Activated CD4-positive, alpha-beta T cell treated with anti-CD3 and anti-CD28 coated beads, Interleukin-2, amount 50 U/mL, for 16 hours (primary cell): ENCODE measurements around the gene MCTP2.
"Not testable (repeated sequence)": the region's sequence is repeated elsewhere in the genome, so short reads cannot be mapped to it uniquely, and the experiment has no call there.

ENCODE experiments used
- DNase-seq: peaks from one replicate; pipeline ENCODE4 v3.0.0-alpha.2; 2020

Gene MCTP2

DNA sequence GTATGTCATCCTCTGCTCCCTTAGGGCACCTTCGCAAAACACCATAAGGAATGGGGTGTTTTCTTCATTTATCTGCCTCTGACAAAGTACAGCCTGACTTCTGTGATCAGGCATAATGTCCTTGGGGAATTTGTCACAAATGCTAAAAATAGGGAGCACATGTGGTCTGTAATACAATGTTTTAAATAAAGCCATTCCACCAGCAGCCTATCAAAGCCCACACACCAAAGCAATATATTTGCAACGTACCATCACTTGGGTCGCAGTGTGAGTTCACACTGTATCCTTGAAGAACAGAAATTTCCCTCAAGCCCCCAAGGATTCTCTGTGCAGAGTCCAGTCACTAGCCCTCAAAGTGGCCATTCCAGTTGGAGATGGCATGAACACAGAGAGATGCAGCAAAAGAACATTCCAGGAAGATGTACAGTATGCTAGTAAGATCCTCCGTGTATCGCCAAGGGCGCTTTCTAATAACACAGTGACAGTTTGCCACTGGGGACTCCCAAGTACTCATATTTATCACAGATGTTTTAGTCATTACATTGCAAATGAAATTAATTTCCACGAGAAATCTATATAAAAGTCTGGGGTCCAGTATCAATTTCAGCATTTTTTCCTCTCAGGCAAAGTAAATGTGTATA lies 246.7 kb downstream of the MCTP2 start:
- no peak for DNase-seq

GRCh38 chr15:94478763-94479162 lies 247.4 kb downstream of the MCTP2 start:
- DNase-seq, result no peak

- DNase-seq, result no peak
Observed at GRCh38 chr15:94480289-94480834, 249.0 kb downstream of the MCTP2 start.

- DNase-seq, result no peak
Observed at GRCh38 chr15:94485148-94485719, 253.9 kb downstream of the MCTP2 start.

DNA sequence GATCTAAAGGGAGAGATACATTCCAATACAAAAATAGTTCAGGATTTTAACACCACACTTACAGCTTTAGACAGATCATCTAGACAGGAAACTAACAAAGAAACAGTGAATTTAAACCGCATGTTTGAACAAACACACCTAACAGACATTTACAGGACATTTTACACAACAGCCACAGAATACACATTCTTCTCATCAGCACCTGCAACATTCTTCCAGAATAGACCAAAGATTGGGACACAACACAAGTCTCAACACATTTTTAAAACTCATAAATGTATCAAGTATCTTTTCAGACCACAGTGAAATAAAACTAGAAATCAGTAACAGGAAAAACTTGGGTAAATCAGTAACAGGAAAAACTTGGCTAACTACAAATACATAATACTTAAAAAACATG lies 256.3 kb downstream of the MCTP2 start:
- DNase-seq, result no peak

- no peak for DNase-seq
Observed at GRCh38 chr15:94493176-94493575, 261.8 kb downstream of the MCTP2 start.

GRCh38 chr15:94493586-94493985 lies 262.2 kb downstream of the MCTP2 start:
- DNase-seq, result not testable (repeated sequence)

- DNase-seq, result no peak
Observed at GRCh38 chr15:94494732-94495131, 263.4 kb downstream of the MCTP2 start.

DNA sequence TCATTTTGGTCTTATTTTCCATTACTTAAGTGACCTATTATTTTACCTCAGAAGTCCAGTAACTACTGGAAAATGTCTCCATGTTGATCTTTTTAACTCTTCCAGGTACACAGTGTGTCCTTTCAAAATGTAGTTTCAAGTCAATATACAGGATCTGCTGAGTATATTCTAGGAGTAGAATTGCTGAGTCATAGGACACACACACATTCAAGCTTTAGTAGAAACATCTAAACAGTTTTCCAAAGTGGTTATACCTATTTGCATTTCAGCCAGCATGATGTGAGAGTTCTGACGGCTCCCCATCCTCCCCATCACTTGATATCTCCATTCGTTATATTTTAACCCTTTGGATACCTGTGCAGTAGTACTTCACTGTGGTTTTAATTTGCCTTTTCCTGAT lies 271.9 kb downstream of the MCTP2 start:
- DNase-seq, result no peak

DNA sequence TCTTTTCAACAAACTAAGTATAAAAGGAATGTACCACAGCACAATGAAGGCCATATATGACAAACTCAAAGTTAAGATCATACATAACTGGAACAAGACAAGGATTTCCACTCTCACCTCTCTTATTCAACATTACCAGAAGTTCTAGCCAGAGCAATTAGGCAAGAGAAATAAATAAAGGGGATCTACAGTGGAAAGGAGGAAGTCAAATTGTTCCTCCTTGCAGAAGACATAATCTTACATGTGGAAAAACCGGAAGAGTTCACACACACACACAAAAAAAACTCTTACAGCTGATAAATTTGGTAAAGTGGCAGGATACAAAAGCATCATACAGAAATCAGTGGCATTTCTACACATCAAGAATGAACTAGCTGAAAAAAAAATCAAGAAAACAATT lies 277.9 kb downstream of the MCTP2 start:
- DNase-seq, result no peak

DNA sequence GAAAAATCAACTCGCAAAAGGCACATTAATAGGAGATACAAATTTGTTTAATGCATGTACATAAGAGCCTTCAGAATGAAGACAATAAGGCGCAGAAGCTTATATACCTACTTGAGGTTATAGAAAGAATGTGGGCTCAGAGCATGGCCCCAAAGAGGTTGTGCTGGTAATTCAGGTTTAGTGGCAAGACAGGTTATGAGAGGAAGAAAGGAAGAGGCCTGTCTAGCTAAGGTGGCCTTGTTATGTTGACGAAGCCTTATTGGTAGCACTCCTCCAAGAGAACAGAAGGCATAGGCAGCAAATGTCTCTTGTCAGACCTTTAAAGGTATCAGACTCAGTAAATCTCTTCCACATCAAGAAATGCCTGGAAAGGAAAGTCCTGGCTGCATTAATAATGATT lies 290.8 kb downstream of the MCTP2 start:
- DNase-seq, result no peak

DNA sequence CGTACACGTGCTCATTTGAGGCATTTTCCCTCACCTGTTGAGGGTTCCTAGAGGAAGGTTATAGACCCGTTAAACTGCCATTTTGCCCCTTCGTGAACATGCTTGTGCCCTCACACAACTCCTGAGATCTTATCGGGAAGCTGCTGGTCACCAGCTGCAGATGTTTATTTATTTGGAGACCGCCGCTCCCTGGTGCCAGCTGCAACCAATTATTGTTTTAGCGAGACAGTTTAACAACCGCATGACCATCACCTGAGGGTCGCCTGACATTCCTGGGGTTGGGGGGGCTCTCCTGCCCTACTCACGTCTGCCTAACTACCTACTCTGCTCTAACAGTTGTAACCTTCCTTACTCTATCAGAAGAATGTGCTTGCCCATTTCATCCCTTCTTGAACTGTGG lies 292.5 kb downstream of the MCTP2 start:
- DNase-seq, result no peak

- DNase-seq, result no peak
Observed at GRCh38 chr15:94524565-94524964, 293.2 kb downstream of the MCTP2 start.

GRCh38 chr15:94526071-94526689 lies 294.8 kb downstream of the MCTP2 start:
- peak; percentile 2 for DNase-seq

GRCh38 chr15:94532226-94532625 lies 300.9 kb downstream of the MCTP2 start:
- DNase-seq, result no peak
